GM18520 (cell line): ENCODE data around the gene HIGD2A.

Experiments used
- ATAC-seq: cut with Tn5 transposase; IDR thresholded peaks from one replicate; pipeline ENCODE4 v1.9.1; 2021; ENCODE audit not compliant: unreplicated experiment

The HIGD2A gene

GRCh38 chr5:176368726-176369125 lies 19.8 kb upstream of the HIGD2A start:
- no peak for ATAC-seq

GRCh38 chr5:176369934-176370711 lies 18.4 kb upstream of the HIGD2A start:
- ATAC-seq, result no peak

- no peak for ATAC-seq
Observed at GRCh38 chr5:176371621-176372539, 16.7 kb upstream of the HIGD2A start.

GRCh38 chr5:176373100-176373818 lies 15.3 kb upstream of the HIGD2A start:
- ATAC-seq, result no peak

- no peak for ATAC-seq
Observed at GRCh38 chr5:176379881-176380280, 8.7 kb upstream of the HIGD2A start.

GRCh38 chr5:176381423-176381822 lies 7.1 kb upstream of the HIGD2A start:
- ATAC-seq, result no peak

- no peak for ATAC-seq
Observed at GRCh38 chr5:176381979-176382378, 6.6 kb upstream of the HIGD2A start.

- no peak for ATAC-seq
Observed at GRCh38 chr5:176382721-176383120, 5.8 kb upstream of the HIGD2A start.

- no peak for ATAC-seq
Observed at GRCh38 chr5:176383248-176383905, 5.2 kb upstream of the HIGD2A start.

- ATAC-seq, result no peak
Observed at GRCh38 chr5:176383961-176384360, 4.6 kb upstream of the HIGD2A start.

- ATAC-seq, result no peak
Observed at GRCh38 chr5:176384366-176384930, 4.1 kb upstream of the HIGD2A start.

- no peak for ATAC-seq
Observed at GRCh38 chr5:176384991-176385390, 3.6 kb upstream of the HIGD2A start.

GRCh38 chr5:176386491-176386890 lies 2.1 kb upstream of the HIGD2A start:
- ATAC-seq, result no peak

- ATAC-seq, result no peak
Observed at GRCh38 chr5:176387384-176387925, 1.1 kb upstream of the HIGD2A start.

GRCh38 chr5:176388003-176388443 lies 528 bp upstream of the HIGD2A start:
- no peak for ATAC-seq

GRCh38 chr5:176389135-176390123 lies 878 bp downstream of the HIGD2A start:
- no peak for ATAC-seq

- no peak for ATAC-seq
Observed at GRCh38 chr5:176391479-176391878, 2.9 kb downstream of the HIGD2A start.

- ATAC-seq, result no peak
Observed at GRCh38 chr5:176391999-176392398, 3.4 kb downstream of the HIGD2A start.

GRCh38 chr5:176392526-176392925 lies 4.0 kb downstream of the HIGD2A start:
- ATAC-seq, result no peak
